ENCODE data around the gene TPST1.
A peak's percentile ranks its signal among the peaks of the same experiment; 100 is the strongest.
"Not testable (repeated sequence)": the region's sequence is repeated elsewhere in the genome, so short reads cannot be mapped to it uniquely, and the experiment has no call there.

TPST1 gene

GRCh38 chr7:66167773-66168387, 37.3 kb upstream of the TPST1 start:
- DNase-seq = no peak
- Mint-ChIP-seq H3K27ac (no peak overlapping the region), H3K9me3 (no peaks in the 10 kb centered on the region), H3K36me3 (ENCODE audit: low read depth) (no peaks in the 10 kb centered on the region), H3K27me3 (ENCODE audit: low read depth, poor library complexity) (no peaks in the 10 kb centered on the region), H3K4me1 (peaks cover 13% of the 10 kb centered on the region), H3K4me3 (no peak overlapping the region)
- TF ChIP-seq CTCF (IDR thresholded peaks at IDR 0.05) = no peak

- no peak overlapping the region for H3K4me3 Mint-ChIP-seq
- no peak overlapping the region for H3K27ac Mint-ChIP-seq
- no peak for TF ChIP-seq CTCF (IDR thresholded peaks at IDR 0.05)
- no peaks in the 10 kb centered on the region for H3K9me3 Mint-ChIP-seq
- no peaks in the 10 kb centered on the region for H3K36me3 Mint-ChIP-seq (ENCODE audit: low read depth)
- H3K4me1 Mint-ChIP-seq = peaks cover 13% of the 10 kb centered on the region
- no peaks in the 10 kb centered on the region for H3K27me3 Mint-ChIP-seq (ENCODE audit: low read depth, poor library complexity)
- no peak for DNase-seq
Observed at GRCh38 chr7:66169616-66170015, 35.5 kb upstream of the TPST1 start.

GRCh38 chr7:66170309-66171231, 34.6 kb upstream of the TPST1 start:
- Mint-ChIP-seq H3K27ac (peak overlapping the region; percentile 85), H3K36me3 (ENCODE audit: low read depth) (no peaks in the 10 kb centered on the region), H3K27me3 (ENCODE audit: low read depth, poor library complexity) (no peaks in the 10 kb centered on the region), H3K4me3 (peak overlapping the region; percentile 45), H3K9me3 (no peaks in the 10 kb centered on the region), H3K4me1 (peaks cover 13% of the 10 kb centered on the region)
- DNase-seq = peak; percentile 38
- TF ChIP-seq CTCF (IDR thresholded peaks at IDR 0.05) = no peak

- peaks cover 13% of the 10 kb centered on the region for H3K4me1 Mint-ChIP-seq
- not testable (repeated sequence) for H3K27ac Mint-ChIP-seq; H3K4me3 Mint-ChIP-seq; DNase-seq; H3K36me3 Mint-ChIP-seq (ENCODE audit: low read depth); H3K9me3 Mint-ChIP-seq; H3K27me3 Mint-ChIP-seq (ENCODE audit: low read depth, poor library complexity)
Observed at GRCh38 chr7:66172536-66173401, 32.4 kb upstream of the TPST1 start.

- DNase-seq = no peak
- Mint-ChIP-seq H3K36me3 (ENCODE audit: low read depth) (no peaks in the 10 kb centered on the region), H3K4me3 (no peak overlapping the region), H3K4me1 (peaks cover 13% of the 10 kb centered on the region), H3K27me3 (ENCODE audit: low read depth, poor library complexity) (no peaks in the 10 kb centered on the region), H3K9me3 (peaks cover 4% of the 10 kb centered on the region), H3K27ac (no peak overlapping the region)
- TF ChIP-seq CTCF (IDR thresholded peaks at IDR 0.05) = no peak
Observed at GRCh38 chr7:66173856-66174255, 31.3 kb upstream of the TPST1 start.

GRCh38 chr7:66175006-66175405, 30.1 kb upstream of the TPST1 start:
- H3K27me3 Mint-ChIP-seq (ENCODE audit: low read depth, poor library complexity); H3K36me3 Mint-ChIP-seq (ENCODE audit: low read depth); H3K4me3 Mint-ChIP-seq; DNase-seq; H3K27ac Mint-ChIP-seq; H3K9me3 Mint-ChIP-seq; H3K4me1 Mint-ChIP-seq: not testable (repeated sequence)

Data from nephron progenitor cell (in vitro differentiated cells).